NCI-H2081 treated with DMSO at 0.1 percent for 48 hours (cell line): ENCODE data around the gene UNC93A.
"Not testable (repeated sequence)": the region's sequence is repeated elsewhere in the genome, so short reads cannot be mapped to it uniquely, and the experiment has no call there.

Experiments used
- DNase-seq: peaks from one replicate; lab custom pipeline; 2025; lab: John Stamatoyannopoulos, UW

UNC93A gene

GRCh38 chr6:167270499-167271311 lies 20.4 kb upstream of the UNC93A start:
- DNase-seq: no peak

GRCh38 chr6:167272151-167272550 lies 19.0 kb upstream of the UNC93A start:
- DNase-seq: no peak

GRCh38 chr6:167272696-167273379 lies 18.3 kb upstream of the UNC93A start:
- no peak for DNase-seq

DNA sequence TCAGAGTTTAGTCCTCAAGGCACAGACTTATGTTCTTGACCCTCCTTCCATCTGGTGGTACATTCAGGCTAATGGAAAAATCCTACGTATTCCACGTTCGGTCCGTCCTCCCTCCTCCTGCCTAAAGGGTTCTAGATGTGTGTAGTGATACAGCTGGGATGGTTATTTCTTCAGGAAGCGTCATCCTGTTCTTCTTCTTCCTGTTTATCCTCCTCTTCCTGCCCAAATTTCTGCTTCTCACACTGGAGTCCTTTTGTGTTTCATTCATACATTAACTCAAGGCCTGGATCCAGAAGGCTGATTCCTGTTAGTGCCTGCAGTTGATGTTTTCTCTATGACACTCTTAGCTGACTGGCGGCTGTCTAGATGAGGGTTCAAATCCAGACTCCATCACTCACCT lies 16.8 kb upstream of the UNC93A start:
- DNase-seq: no peak

- DNase-seq: no peak
Observed at GRCh38 chr6:167275001-167275400, 16.1 kb upstream of the UNC93A start.

DNA sequence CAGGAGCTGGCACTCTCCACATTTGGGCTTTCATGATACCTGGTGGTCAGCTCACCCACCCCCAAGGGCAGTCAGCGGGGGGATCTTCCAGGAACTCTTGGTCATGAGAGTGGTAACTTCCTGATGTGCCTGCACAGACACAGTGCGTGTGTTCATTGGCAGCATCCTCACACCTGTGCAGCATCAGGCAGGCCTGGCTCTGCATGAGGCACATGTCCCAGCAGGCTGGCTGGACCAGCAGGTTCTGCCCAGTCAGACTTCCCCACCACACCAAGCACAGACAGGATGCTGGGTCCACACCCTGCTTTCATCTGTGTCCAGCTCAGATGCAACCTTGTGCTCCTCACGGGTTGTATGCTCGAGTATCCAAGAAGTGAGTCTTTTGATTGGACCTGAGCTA lies 15.7 kb upstream of the UNC93A start:
- no peak for DNase-seq

GRCh38 chr6:167276772-167277533 lies 14.2 kb upstream of the UNC93A start:
- DNase-seq: no peak

- not testable (repeated sequence) for DNase-seq
Observed at GRCh38 chr6:167278173-167278940, 12.8 kb upstream of the UNC93A start.

DNA sequence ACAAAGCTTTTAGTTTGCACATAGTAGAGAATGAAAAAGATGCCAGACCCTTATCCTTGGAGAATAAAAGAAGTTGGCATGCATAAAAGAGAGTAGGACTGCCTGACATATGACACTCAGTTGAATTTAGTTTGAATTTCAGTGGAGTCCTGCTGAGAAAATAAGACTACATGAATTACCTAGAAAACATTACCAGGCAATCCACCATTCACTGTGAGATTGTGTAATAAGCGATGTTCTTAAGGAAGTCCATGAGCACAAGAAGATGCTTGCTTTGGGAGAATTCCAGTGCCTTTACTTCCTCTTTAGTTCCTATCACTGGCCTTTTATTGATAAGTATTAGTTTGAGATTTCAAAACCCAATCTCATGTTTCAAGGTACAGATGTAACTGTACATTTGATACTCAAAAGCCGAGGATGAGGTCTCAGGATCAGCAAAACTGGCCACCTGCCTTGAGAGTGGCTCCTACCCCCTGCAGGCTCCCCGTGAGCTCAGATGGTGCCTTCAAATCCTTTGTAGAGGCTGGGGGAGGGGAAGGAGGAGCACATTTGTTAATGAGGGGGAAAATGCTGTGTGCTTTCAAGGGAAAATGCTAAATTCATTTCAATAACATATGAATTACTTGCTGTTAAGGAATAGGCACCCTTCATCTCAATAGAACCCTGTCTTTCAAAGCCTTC lies 11.2 kb upstream of the UNC93A start:
- DNase-seq: no peak

DNA sequence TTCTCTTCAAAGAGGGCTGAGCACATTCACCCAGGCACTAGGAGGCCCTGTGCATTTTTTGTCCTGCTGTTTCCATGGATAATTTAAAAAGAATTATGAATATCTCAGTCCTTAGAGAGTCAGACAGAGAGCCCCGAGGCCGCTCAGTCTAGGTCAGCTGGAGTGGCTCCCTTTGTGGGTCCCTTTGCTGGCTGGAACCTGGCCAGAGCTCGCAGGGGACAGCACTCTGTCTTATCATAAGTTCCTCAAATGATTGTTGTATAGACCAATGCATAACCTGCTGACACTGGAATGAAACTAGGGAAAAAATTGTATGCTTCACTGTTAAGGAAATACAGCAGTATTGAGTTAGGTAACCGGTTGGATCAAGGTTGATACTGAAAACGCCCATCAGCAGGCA lies 10.6 kb upstream of the UNC93A start:
- DNase-seq: not testable (repeated sequence)

DNA sequence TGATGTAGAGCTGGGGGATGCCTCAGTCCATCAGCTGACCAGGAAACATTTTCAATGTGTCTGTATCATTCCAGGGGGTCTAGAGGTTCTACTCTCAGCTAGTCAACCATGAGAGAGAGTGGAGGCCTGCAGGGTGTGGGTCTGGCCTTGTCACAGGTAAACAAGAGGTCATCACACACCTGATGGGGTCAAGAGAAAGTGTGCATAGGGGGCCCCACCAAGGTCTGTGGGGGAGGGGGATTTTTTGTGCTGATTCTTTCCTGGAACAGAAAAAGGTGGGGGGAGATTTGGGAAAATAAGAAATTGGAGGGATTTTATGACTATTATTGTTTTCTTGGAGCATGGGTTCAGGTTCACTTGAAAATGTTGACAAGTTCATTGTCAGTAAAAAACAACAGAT lies 8.9 kb upstream of the UNC93A start:
- DNase-seq: no peak

DNA sequence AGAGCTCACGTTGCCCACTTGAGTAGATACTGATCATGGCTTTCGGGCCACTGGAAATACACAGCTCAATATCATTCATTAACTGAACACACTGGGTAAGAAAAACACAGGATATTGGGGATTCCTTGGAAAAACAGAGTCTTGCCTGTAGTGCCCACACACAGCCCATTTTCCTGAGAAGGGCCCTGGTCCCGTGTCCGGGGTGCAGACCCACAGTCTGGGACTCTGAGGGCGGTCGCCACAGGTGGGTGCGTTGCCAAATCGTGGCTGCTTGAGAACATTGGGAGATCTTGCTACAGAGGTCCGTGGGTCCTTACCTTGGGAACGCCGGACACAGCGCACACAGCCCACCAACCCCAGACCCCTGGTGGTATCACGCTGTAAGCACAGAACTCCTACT lies 6.5 kb upstream of the UNC93A start:
- not testable (repeated sequence) for DNase-seq

DNA sequence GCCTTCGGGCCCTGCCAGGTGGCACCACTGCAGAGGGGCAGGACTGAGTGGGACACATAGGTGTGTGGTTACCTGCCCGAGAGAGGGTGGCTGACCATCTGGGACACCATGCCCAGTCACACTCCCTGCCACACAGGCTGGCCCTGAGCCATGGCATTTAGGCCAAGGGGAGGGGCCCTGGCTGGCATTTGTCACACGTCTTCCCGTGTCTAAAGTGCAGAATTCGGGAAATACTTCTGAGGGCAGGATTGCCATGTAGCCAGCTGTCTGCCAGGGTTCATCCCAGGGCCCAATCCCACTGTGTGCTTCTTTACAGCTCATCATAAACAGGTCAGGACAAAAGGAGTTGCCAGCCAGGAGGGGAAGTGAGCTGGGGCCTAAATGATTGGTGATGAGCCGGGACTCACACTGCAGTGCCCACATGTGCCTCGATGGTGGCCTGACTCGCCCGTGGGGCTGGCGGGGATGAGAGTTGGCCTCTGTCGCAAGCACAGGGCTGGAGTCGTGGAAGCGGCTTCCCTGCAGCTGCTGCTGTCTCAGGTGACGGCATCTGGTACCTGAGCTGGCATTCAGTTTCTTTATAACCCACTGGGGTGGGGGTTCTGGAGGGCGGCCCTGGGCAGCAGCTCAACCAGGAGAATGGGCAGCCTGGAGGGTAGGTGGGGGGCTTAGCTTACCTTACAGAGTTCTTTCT lies 5.9 kb upstream of the UNC93A start:
- DNase-seq: no peak

- DNase-seq: no peak
Observed at GRCh38 chr6:167287513-167288048, 3.5 kb upstream of the UNC93A start.

DNA sequence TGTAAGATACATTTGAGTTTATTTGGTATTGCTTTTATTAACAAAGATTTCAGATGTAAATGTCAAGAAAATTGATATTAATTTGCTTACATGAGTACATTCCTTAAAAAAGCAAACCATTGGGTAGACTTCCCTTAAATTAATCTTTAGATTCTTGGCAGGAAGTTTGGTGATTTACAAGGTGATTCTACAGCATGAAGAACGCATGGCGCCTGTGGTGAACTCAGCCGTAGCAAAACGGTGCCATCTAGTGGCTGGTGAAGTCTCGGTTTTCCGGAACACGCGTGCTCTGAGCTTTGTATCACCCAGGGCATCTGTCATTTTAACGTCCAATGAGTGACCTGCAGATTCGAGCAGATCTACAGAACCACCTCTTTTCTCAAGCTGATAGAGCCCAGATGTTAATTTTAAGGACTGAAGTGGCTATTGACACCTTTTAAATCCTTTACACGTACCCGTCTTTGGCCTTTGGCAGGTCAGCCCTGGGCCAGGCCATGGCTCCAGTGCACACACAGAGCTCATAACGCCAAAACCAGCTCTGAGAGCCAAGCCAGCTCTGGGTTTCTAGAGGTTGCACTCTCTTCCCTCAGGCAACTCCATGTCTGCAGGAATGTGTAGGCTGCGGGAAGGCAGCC lies 2.4 kb upstream of the UNC93A start:
- DNase-seq: not testable (repeated sequence)

DNA sequence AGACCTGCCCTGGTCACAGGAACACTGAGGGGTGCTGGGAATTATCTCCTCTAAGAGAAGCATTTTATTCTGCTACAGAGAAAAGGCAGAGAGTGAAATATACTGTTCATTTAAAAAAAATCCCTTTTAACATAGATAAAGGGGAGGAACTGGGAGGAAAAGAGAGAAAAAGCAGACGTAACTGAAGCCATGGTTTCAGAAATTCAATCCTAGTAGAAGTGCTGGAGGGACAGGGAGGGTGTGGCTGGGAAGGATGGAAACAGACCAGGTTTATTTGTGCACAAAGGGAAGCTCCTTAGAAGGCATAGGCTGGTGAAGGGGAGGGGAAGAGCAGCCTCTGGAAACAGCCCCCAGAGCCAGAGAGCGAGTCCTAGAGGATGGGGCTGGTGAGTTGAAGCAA lies 1.8 kb upstream of the UNC93A start:
- DNase-seq: not testable (repeated sequence)

DNA sequence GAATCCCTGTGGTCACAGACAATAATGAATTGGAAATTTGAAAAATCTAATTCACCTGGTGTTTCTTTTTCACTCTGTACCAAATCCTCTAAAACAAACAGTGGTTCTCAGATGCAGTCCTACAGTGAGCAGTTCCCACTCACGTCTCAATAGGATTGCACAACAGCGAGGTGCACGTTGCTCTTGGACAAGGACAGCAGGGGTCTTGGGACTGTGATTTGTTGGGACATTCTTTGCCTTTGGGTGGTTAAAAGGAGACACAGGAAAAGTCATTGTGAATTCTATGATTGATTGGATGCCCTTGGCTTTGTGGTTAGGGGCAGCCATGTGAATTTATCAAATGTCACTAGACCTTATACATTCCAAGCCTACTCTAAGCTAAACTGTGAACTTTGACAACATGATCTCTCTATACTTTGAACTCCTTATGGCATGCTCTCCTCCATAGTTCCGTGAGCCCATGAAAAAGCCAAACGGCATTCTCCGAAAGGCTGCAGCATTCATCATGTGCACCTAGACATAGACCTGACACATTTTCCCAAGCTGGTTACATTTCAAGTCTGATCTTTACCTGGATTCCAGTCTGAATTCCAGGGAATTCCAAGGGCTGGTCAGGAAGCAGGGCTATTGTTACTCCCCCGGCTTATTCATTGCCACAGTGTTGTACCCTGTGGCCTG lies 647 bp downstream of the UNC93A start:
- DNase-seq: no peak

DNA sequence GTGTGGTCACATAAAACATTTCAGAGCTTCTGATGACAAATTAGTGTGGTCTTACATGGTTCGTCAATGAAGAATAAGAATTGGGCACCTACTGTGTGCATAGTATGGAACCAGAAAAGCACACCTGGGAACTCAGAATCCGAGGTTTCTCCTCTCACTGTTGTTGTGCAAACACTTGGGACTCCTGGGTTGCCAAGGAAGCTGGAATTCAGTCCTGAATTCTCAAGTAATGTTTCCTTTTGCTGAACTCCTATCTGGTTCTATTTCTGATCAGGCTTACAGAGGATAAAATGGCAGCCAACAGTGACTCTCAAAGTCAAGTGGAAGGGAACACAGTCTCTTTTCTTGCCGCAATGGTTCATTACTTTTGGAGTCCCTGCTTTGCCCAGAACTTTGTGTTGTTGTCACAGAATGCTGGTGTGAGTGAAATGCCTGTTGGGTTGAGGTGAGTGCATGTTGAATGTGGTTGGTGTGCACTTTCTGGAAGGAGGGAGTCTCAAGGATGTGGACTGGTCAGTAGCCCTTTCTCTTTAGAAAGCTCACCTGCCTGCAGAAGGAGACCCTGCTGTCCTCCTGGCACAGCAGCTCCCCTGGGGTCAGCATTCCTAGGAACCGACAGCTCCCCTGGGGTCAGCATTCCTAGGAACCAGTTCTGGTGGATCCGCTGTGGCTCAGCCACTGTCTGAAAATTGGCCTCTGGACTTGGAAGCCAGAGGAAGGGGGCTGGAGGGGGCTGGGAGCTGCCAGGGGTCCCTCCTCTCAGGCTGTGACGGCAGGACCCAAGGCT lies 1.4 kb downstream of the UNC93A start:
- no peak for DNase-seq
